Kidney (tissue), 14 donors: Measurements from ENCODE around the gene ABI3BP. TPM values are rescaled to one million over a fixed set of nuclear protein-coding genes. Genes with fewer than 3 reads are reported as not detected.

Source experiments
- DNase-seq, 5 donors: peaks; one replicate each; pipeline ENCODE4 v3.0.0-alpha.2; 2013 to 2020
- FAIRE-seq: peaks from 2 replicates; lab custom pipeline; 2012; peaks lifted over from hg19 to GRCh38; lab: Jason Lieb, UNC
- H3K27ac ChIP-seq, 2 donors: one replicate each; pipeline ENCODE4 v1.7.0; 2013; ENCODE audit warnings: low read depth in 2 of 2, low read length in 2 of 2, inconsistent platforms in 1 of 2
- H3K27me3 ChIP-seq: one replicate; pipeline ENCODE4 v1.7.1; 2013; ENCODE audit warnings: low read length, inconsistent platforms; ENCODE audit not compliant: control insufficient read depth, insufficient read depth
- H3K36me3 ChIP-seq, 3 donors: one replicate each; pipeline versions ENCODE4 v1.7.0 to v1.7.1; 2013; ENCODE audit warnings: low read length in 3 of 3, control low read depth in 1 of 3, inconsistent platforms in 1 of 3; ENCODE audit not compliant: insufficient read depth in 3 of 3, control insufficient read depth in 2 of 3
- H3K4me1 ChIP-seq, 3 donors: one replicate each; pipeline versions ENCODE4 v1.7.0 to v1.7.1; 2013; ENCODE audit warnings: low read length in 3 of 3, inconsistent platforms in 1 of 3, low read depth in 1 of 3; ENCODE audit not compliant: control insufficient read depth in 2 of 3, insufficient read depth in 2 of 3
- H3K4me3 ChIP-seq, 3 donors: one replicate each; pipeline versions ENCODE4 v1.7.0 to v1.8.1; 2013; ENCODE audit warnings: low read length in 3 of 3, control low read depth in 1 of 3, inconsistent platforms in 1 of 3
- H3K9ac ChIP-seq, 3 donors: one replicate each; pipeline versions ENCODE4 v1.7.0 to v1.7.1; 2013; ENCODE audit warnings: low read length in 3 of 3, control low read depth in 1 of 3, inconsistent platforms in 1 of 3
- H3K9me3 ChIP-seq, 3 donors: one replicate each; pipeline versions ENCODE4 v1.7.0 to v1.7.1; 2013; ENCODE audit warnings: low read length in 3 of 3, control low read depth in 1 of 3, inconsistent platforms in 1 of 3; ENCODE audit not compliant: control insufficient read depth in 2 of 3, insufficient read depth in 1 of 3
- intact Hi-C: fragments of 100-400 bp; cut with DNase I; formaldehyde crosslinking; loops from one replicate; pipeline ENCODE4 v1.11.1; 2022
- polyA plus RNA-seq: library from polyadenylated mRNA; stranded (reverse); fragments of 350-450 nt; fragmentation: Illumina TruSeq; extraction: RNeasy Lipid Tissue Mini Kit (QIAGEN cat#74804); gene quantifications from one replicate; pipeline ENCODE4 v1.2.3, GENCODE V29; 2014; ENCODE audit warnings: low read depth, low replicate concordance; ENCODE audit not compliant: insufficient read depth
- total RNA-seq: library from RNA; stranded (reverse); fragmentation: NEBNext Ultra II Directional; extraction: Animal tissue kit (Norgen Biotek cat#: 25700); gene quantifications from one replicate; pipeline ENCODE4 v1.2.1, GENCODE V29; 2021
- TF ChIP-seq, protein P1 (sequence below): IDR thresholded peaks from 3 replicates; pipeline ENCODE4 v1.5.1; 2012; ENCODE audit warnings: mild to moderate bottlenecking, moderate library complexity, borderline replicate concordance; ENCODE audit not compliant: insufficient read depth; ENCODE audit errors: extremely low read depth
- donor health status: control.
- donor health status: control.
- donor health status: control.
- donor health status: control.
- donor health status: control.
- donor health status: DM: yes; HTN: yes; CAD: no.
- donor health status: Normal renal cell carcinoma (clear cell type).

The ABI3BP gene
- total and polyA plus RNA-seq, 2 donors from 2014 or later: 7.1 to 160 TPM

DNA sequence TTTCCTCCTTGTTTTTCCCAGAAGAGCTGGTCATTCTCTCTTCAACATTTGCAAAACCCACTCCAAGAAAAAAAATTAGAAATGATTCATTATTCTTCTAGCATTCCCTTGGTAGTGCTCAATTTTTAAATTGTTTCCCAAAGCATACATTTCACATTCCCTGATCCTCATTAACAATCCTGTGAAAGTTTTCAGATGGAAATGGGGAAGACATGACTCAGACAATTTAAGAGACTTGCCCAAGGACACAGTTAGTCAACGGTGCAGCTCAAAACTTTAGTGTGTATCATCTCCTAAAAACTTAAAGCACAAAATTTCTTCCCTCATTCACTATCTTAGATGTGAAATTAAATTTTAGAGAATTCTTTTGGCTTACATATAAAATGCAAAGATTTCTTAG is 17.1 kb upstream of the ABI3BP start:
- intact Hi-C loops: no loop called here
- Histone ChIP-seq H3K36me3 (no peaks in the 10 kb centered on the region), H3K9ac (no peak overlapping the region), H3K27me3 (no peaks in the 10 kb centered on the region), H3K9me3 (peaks cover 0 to 5% (median 0%) of the 10 kb centered on the region in 3 donors), H3K4me1 (no peaks in the 10 kb centered on the region), H3K4me3 (no peak overlapping the region), H3K27ac (no peak overlapping the region)
- FAIRE-seq: no peak
- DNase-seq: no peak
- TF ChIP-seq, protein P1, sequence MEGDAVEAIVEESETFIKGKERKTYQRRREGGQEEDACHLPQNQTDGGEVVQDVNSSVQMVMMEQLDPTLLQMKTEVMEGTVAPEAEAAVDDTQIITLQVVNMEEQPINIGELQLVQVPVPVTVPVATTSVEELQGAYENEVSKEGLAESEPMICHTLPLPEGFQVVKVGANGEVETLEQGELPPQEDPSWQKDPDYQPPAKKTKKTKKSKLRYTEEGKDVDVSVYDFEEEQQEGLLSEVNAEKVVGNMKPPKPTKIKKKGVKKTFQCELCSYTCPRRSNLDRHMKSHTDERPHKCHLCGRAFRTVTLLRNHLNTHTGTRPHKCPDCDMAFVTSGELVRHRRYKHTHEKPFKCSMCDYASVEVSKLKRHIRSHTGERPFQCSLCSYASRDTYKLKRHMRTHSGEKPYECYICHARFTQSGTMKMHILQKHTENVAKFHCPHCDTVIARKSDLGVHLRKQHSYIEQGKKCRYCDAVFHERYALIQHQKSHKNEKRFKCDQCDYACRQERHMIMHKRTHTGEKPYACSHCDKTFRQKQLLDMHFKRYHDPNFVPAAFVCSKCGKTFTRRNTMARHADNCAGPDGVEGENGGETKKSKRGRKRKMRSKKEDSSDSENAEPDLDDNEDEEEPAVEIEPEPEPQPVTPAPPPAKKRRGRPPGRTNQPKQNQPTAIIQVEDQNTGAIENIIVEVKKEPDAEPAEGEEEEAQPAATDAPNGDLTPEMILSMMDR: no peak

DNA sequence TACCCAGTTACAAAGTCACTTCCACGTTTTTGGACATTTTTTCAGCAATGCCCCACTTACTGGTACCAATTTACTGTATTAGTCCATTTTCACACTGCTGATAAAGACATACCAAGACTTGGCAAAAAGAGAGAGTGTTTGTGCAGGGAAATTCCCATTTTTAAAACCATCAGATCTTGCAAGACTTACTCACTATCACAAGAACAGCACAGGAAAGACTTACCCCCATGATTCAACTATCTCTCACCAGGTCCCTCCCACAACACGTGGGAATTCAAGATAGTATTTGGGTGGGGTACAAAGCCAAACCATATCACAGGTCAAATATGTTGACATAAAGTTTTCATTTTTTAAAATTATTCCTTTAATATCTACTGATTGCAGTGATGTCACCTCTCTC is 16.2 kb upstream of the ABI3BP start:
- FAIRE-seq: no peak

DNA sequence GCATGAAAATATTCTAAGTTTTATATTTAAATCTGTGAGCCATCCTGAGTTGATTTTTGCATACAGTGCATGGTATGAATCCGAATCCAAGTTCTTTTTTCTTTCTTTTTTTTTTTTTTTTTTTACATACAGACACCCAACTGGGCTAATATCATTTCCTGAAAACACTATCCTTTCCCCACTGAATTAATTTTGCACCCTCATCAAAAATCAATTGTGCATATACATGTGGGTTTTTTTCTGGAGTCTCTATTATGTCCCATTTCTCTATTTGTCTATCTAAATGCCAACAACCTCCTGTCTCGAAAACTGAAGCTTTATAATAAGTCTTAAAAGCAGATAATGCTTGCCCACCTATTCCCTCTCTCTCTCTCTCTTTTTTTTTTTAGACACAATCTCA is 5.9 kb upstream of the ABI3BP start:
- Histone ChIP-seq H3K9ac (no peak overlapping the region), H3K4me1 (no peaks in the 10 kb centered on the region), H3K27ac (no peak overlapping the region), H3K27me3 (no peaks in the 10 kb centered on the region), H3K4me3 (no peak overlapping the region), H3K9me3 (no peaks in the 10 kb centered on the region), H3K36me3 (no peaks in the 10 kb centered on the region)
- no peak for FAIRE-seq
- intact Hi-C loops: no loop called here
- TF ChIP-seq, protein P1: no peak
- DNase-seq: no peak

More for the DNA sequence above, 16.2 kb upstream of the ABI3BP start:
- no peaks in the 10 kb centered on the region for H3K4me1 ChIP-seq
- no peak overlapping the region for H3K9ac ChIP-seq
- TF ChIP-seq, protein P1: no peak
- no peak overlapping the region for H3K4me3 ChIP-seq
- no peaks in the 10 kb centered on the region for H3K36me3 ChIP-seq
- peaks cover 0 to 5% (median 0%) of the 10 kb centered on the region in 3 donors for H3K9me3 ChIP-seq
- no peak overlapping the region for H3K27ac ChIP-seq
- no peaks in the 10 kb centered on the region for H3K27me3 ChIP-seq
- intact Hi-C loops: no loop called here
- no peak for DNase-seq

- Histone ChIP-seq H3K9ac (no peak overlapping the region), H3K4me1 (peaks cover 0 to 3% (median 0%) of the 10 kb centered on the region in 3 donors), H3K36me3 (no peaks in the 10 kb centered on the region), H3K4me3 (no peak overlapping the region), H3K27me3 (no peaks in the 10 kb centered on the region), H3K9me3 (no peaks in the 10 kb centered on the region), H3K27ac (no peak overlapping the region)
- intact Hi-C loops: no loop called here
- DNase-seq (no peak), FAIRE-seq (no peak)
- TF ChIP-seq, protein P1: no peak
These were observed 1.6 kb upstream of the ABI3BP start for GRCh38 chr3:100994809-100995208.
